Activated naive CD8-positive, alpha-beta T cell (primary cell): Measurements from ENCODE around the gene MSX2.

Source experiments
- H3K27ac Mint-ChIP-seq: one replicate; pipeline ENCODE4 v1.8.0; 2021; ENCODE audit warnings: mixed read lengths
- H3K27me3 Mint-ChIP-seq: one replicate; pipeline ENCODE4 v1.8.0; 2021; ENCODE audit warnings: mixed read lengths
- H3K36me3 Mint-ChIP-seq: one replicate; pipeline ENCODE4 v1.8.0; 2021; ENCODE audit warnings: mixed read lengths
- H3K4me1 Mint-ChIP-seq: one replicate; pipeline ENCODE4 v1.8.0; 2021; ENCODE audit warnings: low read depth, mixed read lengths
- H3K4me3 Mint-ChIP-seq: one replicate; pipeline ENCODE4 v1.8.0; 2021; ENCODE audit warnings: mild to moderate bottlenecking, mixed read lengths
- H3K9me3 Mint-ChIP-seq: one replicate; pipeline ENCODE4 v1.8.0; 2021; ENCODE audit warnings: low read depth, mixed read lengths

The MSX2 gene

GRCh38 chr5:174765540-174765939 is 41.2 kb downstream of the MSX2 start:
- Mint-ChIP-seq H3K9me3 (no peaks in the 10 kb centered on the region), H3K27ac (no peak overlapping the region), H3K27me3 (peaks cover 5% of the 10 kb centered on the region), H3K4me1 (no peaks in the 10 kb centered on the region), H3K36me3 (no peaks in the 10 kb centered on the region), H3K4me3 (no peak overlapping the region)

- Mint-ChIP-seq H3K27ac (no peak overlapping the region), H3K27me3 (peaks cover 5% of the 10 kb centered on the region), H3K4me1 (no peaks in the 10 kb centered on the region), H3K4me3 (no peak overlapping the region), H3K36me3 (no peaks in the 10 kb centered on the region), H3K9me3 (no peaks in the 10 kb centered on the region)
Observed at GRCh38 chr5:174767670-174768069, 43.3 kb downstream of the MSX2 start.

GRCh38 chr5:174769005-174769404 is 44.6 kb downstream of the MSX2 start:
- H3K9me3 Mint-ChIP-seq, result no peaks in the 10 kb centered on the region
- H3K36me3 Mint-ChIP-seq, result no peaks in the 10 kb centered on the region
- H3K27me3 Mint-ChIP-seq, result peaks cover 8% of the 10 kb centered on the region
- H3K4me1 Mint-ChIP-seq, result no peaks in the 10 kb centered on the region
- H3K27ac Mint-ChIP-seq, result no peak overlapping the region
- H3K4me3 Mint-ChIP-seq, result no peak overlapping the region

- Mint-ChIP-seq H3K36me3 (no peaks in the 10 kb centered on the region), H3K4me3 (no peak overlapping the region), H3K27me3 (peaks cover 8% of the 10 kb centered on the region), H3K9me3 (no peaks in the 10 kb centered on the region), H3K27ac (no peak overlapping the region), H3K4me1 (no peaks in the 10 kb centered on the region)
Observed at GRCh38 chr5:174773371-174773770, 49.0 kb downstream of the MSX2 start.

GRCh38 chr5:174775081-174775480 is 50.7 kb downstream of the MSX2 start:
- Mint-ChIP-seq H3K36me3 (no peaks in the 10 kb centered on the region), H3K4me1 (no peaks in the 10 kb centered on the region), H3K27ac (no peak overlapping the region), H3K4me3 (no peak overlapping the region), H3K9me3 (no peaks in the 10 kb centered on the region), H3K27me3 (peaks cover 6% of the 10 kb centered on the region)

- H3K27me3 Mint-ChIP-seq, result peaks cover 10% of the 10 kb centered on the region
- peaks cover 7% of the 10 kb centered on the region for H3K9me3 Mint-ChIP-seq
- no peak overlapping the region for H3K4me3 Mint-ChIP-seq
- no peaks in the 10 kb centered on the region for H3K4me1 Mint-ChIP-seq
- no peaks in the 10 kb centered on the region for H3K36me3 Mint-ChIP-seq
- no peak overlapping the region for H3K27ac Mint-ChIP-seq
Observed at GRCh38 chr5:174777111-174777510, 52.7 kb downstream of the MSX2 start.

GRCh38 chr5:174777583-174777982 is 53.2 kb downstream of the MSX2 start:
- Mint-ChIP-seq H3K36me3 (no peaks in the 10 kb centered on the region), H3K4me1 (no peaks in the 10 kb centered on the region), H3K27me3 (peaks cover 10% of the 10 kb centered on the region), H3K4me3 (no peak overlapping the region), H3K27ac (no peak overlapping the region), H3K9me3 (peaks cover 7% of the 10 kb centered on the region)
